ENCODE data around the gene SLCO2B1. TPM values are rescaled to one million over a fixed set of nuclear protein-coding genes. Genes with fewer than 3 reads are reported as not detected.

SLCO2B1 gene
- total RNA-seq, 1 experiment from 2014 or later, result not detected

- H3K27me3 Mint-ChIP-seq (ENCODE audit: low read depth), result peaks cover 15% of the 10 kb centered on the region
Observed at GRCh38 chr11:75147875-75148263, 3.0 kb upstream of the SLCO2B1 start.

More at GRCh38 chr11:75147875-75148263, 3.0 kb upstream of the SLCO2B1 start:
- no peak overlapping the region for H2AK5ac ChIP-seq (ENCODE audit: insufficient read length, low read length)
- no peaks in the 10 kb centered on the region for H3K9me3 Mint-ChIP-seq
- peaks cover 5% of the 10 kb centered on the region for H3K4me1 ChIP-seq (ENCODE audit: insufficient read depth, low read length)
- WGBS (ENCODE audit: extremely low coverage, insufficient read length, low lambda C conversion rate), result no CpG with 5 or more reads among the region's 9 CpGs
- H3K27ac Mint-ChIP-seq, result no peak overlapping the region
- no peak overlapping the region for H2AFZ ChIP-seq (ENCODE audit: low read length)
- no peaks in the 10 kb centered on the region for H3K79me1 ChIP-seq (ENCODE audit: insufficient read depth, low read depth, low read length, poor library complexity, severe bottlenecking)
- H3K9me3 ChIP-seq (ENCODE audit: control insufficient read depth, low read depth, low read length), result no peaks in the 10 kb centered on the region
- H4K20me1 ChIP-seq (ENCODE audit: control insufficient read depth, insufficient read depth, insufficient read length), result no peaks in the 10 kb centered on the region
- no peak overlapping the region for H3T11ph ChIP-seq (ENCODE audit: low read length)
- H4K5ac ChIP-seq (ENCODE audit: insufficient read length, low read depth, low read length), result no peak overlapping the region
- H3K18ac ChIP-seq (ENCODE audit: insufficient read length, low read depth, low read length), result no peak overlapping the region
- no peak overlapping the region for H2BK15ac ChIP-seq (ENCODE audit: low read depth, low read length)
- TF ChIP-seq CTCF (conservative IDR thresholded peaks at IDR 0.05), result no peak
- no peak overlapping the region for H2BK120ac ChIP-seq (ENCODE audit: low read depth, low read length, poor library complexity, severe bottlenecking)
- H3K4ac ChIP-seq (ENCODE audit: low read depth, low read length), result no peak overlapping the region
- no peaks in the 10 kb centered on the region for H3K79me2 ChIP-seq (ENCODE audit: insufficient read depth, low read length)
- H3K27ac ChIP-seq (ENCODE audit: insufficient read length, low read depth, low read length), result no peak overlapping the region
- H3K27me3 ChIP-seq (ENCODE audit: insufficient read depth, low read length), result no peaks in the 10 kb centered on the region
- no peak overlapping the region for H3K4me3 Mint-ChIP-seq
- H3K56ac ChIP-seq (ENCODE audit: insufficient read length, low read depth, low read length), result no peak overlapping the region
- no peak overlapping the region for H2BK12ac ChIP-seq (ENCODE audit: insufficient read length, low read depth, low read length)
- no peaks in the 10 kb centered on the region for H3K36me3 Mint-ChIP-seq (ENCODE audit: insufficient read depth in 1 of 3, low read depth in 3 of 3)
- peaks cover under 1 to 4% of the 10 kb centered on the region in 2 experiments; a peak in 3 of 4 replicates for H3K4me1 Mint-ChIP-seq
- no peak overlapping the region for H3K23ac ChIP-seq (ENCODE audit: insufficient read length, low read depth, low read length)
- H3K23me2 ChIP-seq (ENCODE audit: insufficient read length, low read depth, low read length, poor library complexity, severe bottlenecking), result no peaks in the 10 kb centered on the region
- no peak overlapping the region for H4K91ac ChIP-seq (ENCODE audit: insufficient read length, low read depth, low read length)
- H3K4me2 ChIP-seq (ENCODE audit: insufficient read depth, insufficient read length, low read length), result no peak overlapping the region
- H2BK20ac ChIP-seq (ENCODE audit: low read depth, low read length, poor library complexity, severe bottlenecking), result no peak overlapping the region
- H3K9ac ChIP-seq (ENCODE audit: extremely low read depth, insufficient read length, low read length), result no peak overlapping the region
- H2BK5ac ChIP-seq (ENCODE audit: insufficient read length, low read length), result no peak overlapping the region
- no peak overlapping the region for H3K14ac ChIP-seq (ENCODE audit: insufficient read depth, low read length)
- no peak overlapping the region for H4K8ac ChIP-seq (replicated peaks; ENCODE audit: insufficient read length, low read depth, low read length)
- DNase-seq, result no peak

Measured in H9 (cell line).